H1 (cell line): Measurements from ENCODE around the gene SLC1A7. TPM values are rescaled to one million over a fixed set of nuclear protein-coding genes. Genes with fewer than 3 reads are reported as not detected.

Experiments used
- CHD7 ChIP-seq: fragments of 300-600 bp; sonication (generic); IDR thresholded peaks from 2 replicates; pipeline ENCODE4 v1.7.1; 2012; ENCODE audit warnings: low read length, moderate library complexity, mild to moderate bottlenecking, inconsistent platforms; ENCODE audit not compliant: insufficient replicate concordance
- MAFK ChIP-seq: IDR thresholded peaks from 2 replicates; pipeline ENCODE4 v1.6.1; 2012; ENCODE audit warnings: low read depth, mild to moderate bottlenecking, improper control_type of control experiment, low read length
- SIX5 ChIP-seq: IDR thresholded peaks from 2 replicates; pipeline ENCODE4 v1.6.1; 2011; ENCODE audit warnings: mild to moderate bottlenecking, low read depth, low read length
- SP4 ChIP-seq: IDR thresholded peaks from 2 replicates; pipeline ENCODE4 v1.6.1; 2012; ENCODE audit warnings: low read length, inconsistent platforms
- SUZ12 ChIP-seq: fragments of 200-600 bp; sonication (generic); IDR thresholded peaks from 2 replicates; pipeline ENCODE4 v1.6.1; 2012; ENCODE audit warnings: mild to moderate bottlenecking, inconsistent platforms, low read length, moderate library complexity, mixed read lengths
- USF2 ChIP-seq: IDR thresholded peaks from 2 replicates; pipeline ENCODE4 v1.6.1; 2011; ENCODE audit warnings: low read length, improper control_type of control experiment
- polyA plus RNA-seq, 7 experiments: library from polyadenylated mRNA; depleted of rRNA in 3 of 7; stranded (reverse) in 5 of 7; unstranded in 2 of 7; fragments of >200 nt in 5 of 7; fragments of 200-250 nt in 2 of 7; gene quantifications; 1 replicate in 5 of 7; 2 replicates in 1 of 7; 4 replicates in 1 of 7; pipeline versions ENCODE4 v1.2.1 to v1.2.3, GENCODE V29; 2011 to 2013; ENCODE audit warnings: missing spikeins in 2 of 7, mixed read lengths in 2 of 7
- total RNA-seq: library from RNA; stranded (reverse); fragmentation: NEBNext Ultra II Directional; extraction: Animal tissue kit (Norgen Biotek cat#: 25700); gene quantifications from 2 replicates; pipeline ENCODE4 v1.2.1, GENCODE V29; 2021
- TF ChIP-seq, protein P1 (sequence below): IDR thresholded peaks from 2 replicates; pipeline ENCODE4 v1.6.1; 2012; ENCODE audit warnings: inconsistent platforms

SLC1A7 gene
- total and polyA plus RNA-seq, 2 of the 8 experiments (the other 6 are each of a cell fraction or from before 2014, with no cell fraction given), result not detected

GRCh38 chr1:53189061-53189460 is 46.6 kb upstream of the SLC1A7 start (continued):
- no peak for TF ChIP-seq CHD7
- no peak for TF ChIP-seq SUZ12
- TF ChIP-seq SP4, result no peak
- no peak for TF ChIP-seq MAFK
- no peak for TF ChIP-seq SIX5
- no peak for TF ChIP-seq USF2
- TF ChIP-seq, protein P1, sequence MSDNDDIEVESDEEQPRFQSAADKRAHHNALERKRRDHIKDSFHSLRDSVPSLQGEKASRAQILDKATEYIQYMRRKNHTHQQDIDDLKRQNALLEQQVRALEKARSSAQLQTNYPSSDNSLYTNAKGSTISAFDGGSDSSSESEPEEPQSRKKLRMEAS, result no peak
